HepG2 (cell line): ENCODE data around the gene PSMC1. TPM values are rescaled to one million over a fixed set of nuclear protein-coding genes. Genes with fewer than 3 reads are reported as not detected.

Source experiments
- ATAC-seq: fragments of 200-7000 bp; cut with Tn5 transposase; 3 replicates; pipeline ENCODE4 v1.9.1; 2020; ENCODE audit warnings: mild to moderate bottlenecking, moderate library complexity
- Bru-seq: library from RNA; stranded (reverse); fragments of 400-500 nt; gene quantifications from one replicate; lab custom pipeline; 2021; lab: Mats Ljungman, UMichigan
- BruChase-seq, 2 experiments: library from RNA; stranded (reverse); fragments of 400-500 nt; gene quantifications; one replicate each; lab custom pipeline; 2021; lab: Mats Ljungman, UMichigan
- BruUV-seq: library from RNA; stranded (reverse); fragments of 400-500 nt; replicated peaks from 2 replicates; lab custom pipeline; 2021; lab: Mats Ljungman, UMichigan
- CTCF ChIA-PET: fragments of 300-600 bp; formaldehyde crosslinking; extraction: SDS; loops from one replicate; lab custom pipeline; 2021; ENCODE audit warnings: low total read pairs, inconsistent platforms, low intra/inter-chr PET ratio; lab: Yijun Ruan, JAX
- POLR2A ChIA-PET: fragments of 350-600 bp; sonication (Branson Sonifier 250); formaldehyde crosslinking; loops from one replicate; lab custom pipeline; 2020; ENCODE audit warnings: antibody characterized with exemption, inconsistent platforms; lab: Yijun Ruan, JAX
- DNase-seq: peaks from one replicate; pipeline ENCODE4 v3.0.0-alpha.2; 2015; ENCODE audit warnings: low spot score
- FAIRE-seq: peaks from 3 replicates; lab custom pipeline; 2011; peaks lifted over from hg19 to GRCh38; lab: Jason Lieb, UNC
- H2AFZ ChIP-seq: one replicate; pipeline ENCODE4 v1.6.1; 2011; ENCODE audit warnings: low read length, inconsistent platforms
- H3K27ac ChIP-seq: fragments of 300-600 bp; 3 replicates; pipeline ENCODE4 v1.8.0; 2011; ENCODE audit warnings: mixed run types, mild to moderate bottlenecking, mixed read lengths, low read length, inconsistent platforms; ENCODE audit not compliant: insufficient read depth; ENCODE audit errors: extremely low read length
- H3K27me3 ChIP-seq, 2 experiments: fragments of 200-600 bp in 1 of 2; 2 replicates in 1 of 2; 3 replicates in 1 of 2; pipeline versions ENCODE4 v1.6.0 to v1.8.0; 2011; ENCODE audit warnings: low read length in 2 of 2, mild to moderate bottlenecking in 2 of 2, moderate library complexity in 2 of 2, inconsistent platforms in 1 of 2; ENCODE audit not compliant: insufficient read depth in 2 of 2, control insufficient read depth in 1 of 2
- H3K36me3 ChIP-seq, 2 experiments: fragments of 200-600 bp in 1 of 2; replicated peaks in 1 of 2; 2 replicates in 1 of 2; 3 replicates in 1 of 2; pipeline versions ENCODE4 v1.5.1 to v1.8.0; 2011; ENCODE audit warnings: low read length in 2 of 2, inconsistent platforms in 1 of 2; ENCODE audit not compliant: insufficient read depth in 2 of 2, control insufficient read depth in 1 of 2
- H3K4me1 ChIP-seq: 2 replicates; pipeline ENCODE4 v1.5.1; 2012; ENCODE audit warnings: low read length, inconsistent platforms; ENCODE audit not compliant: insufficient read depth
- H3K4me2 ChIP-seq: 2 replicates; pipeline ENCODE4 v1.6.0; 2011; ENCODE audit warnings: low read depth, low read length, inconsistent platforms
- H3K4me3 ChIP-seq, 3 experiments: fragments of 200-600 bp in 1 of 3; sonication (generic), shearing (Covaris generic) in 1 of 3; replicated peaks in 1 of 3; 2 replicates each; pipeline ENCODE4 v1.5.1; 2011 to 2016; ENCODE audit warnings: low read length in 3 of 3, inconsistent platforms in 2 of 3, low read depth in 2 of 3, mild to moderate bottlenecking in 2 of 3, control low read depth in 1 of 3, mixed read lengths in 1 of 3; ENCODE audit not compliant: insufficient read depth in 1 of 3
- H3K79me2 ChIP-seq: one replicate; pipeline ENCODE4 v1.6.1; 2011; ENCODE audit warnings: low read length, inconsistent platforms; ENCODE audit not compliant: insufficient read depth
- H3K9ac ChIP-seq: 2 replicates; pipeline ENCODE4 v1.6.0; 2011; ENCODE audit warnings: mild to moderate bottlenecking, low read depth, low read length, inconsistent platforms; ENCODE audit not compliant: insufficient read depth
- H3K9me3 ChIP-seq: 2 replicates; pipeline ENCODE4 v1.5.1; 2012; ENCODE audit warnings: mild to moderate bottlenecking, low read length
- H4K20me1 ChIP-seq: 2 replicates; pipeline ENCODE4 v1.6.0; 2011; ENCODE audit warnings: inconsistent platforms, mild to moderate bottlenecking, low read length, moderate library complexity; ENCODE audit not compliant: insufficient read depth
- CEBPB ChIP-seq: IDR thresholded peaks from 2 replicates; pipeline ENCODE4 v1.6.1; 2011; ENCODE audit warnings: low read depth, low read length, improper control_type of control experiment, borderline replicate concordance
- FOXM1 ChIP-seq: sonication (generic); formaldehyde crosslinking; IDR thresholded peaks from 2 replicates; pipeline ENCODE4 v1.5.0; 2020; ENCODE audit warnings: missing genetic modification reagents
- IRX3 ChIP-seq: sonication (generic); formaldehyde crosslinking; IDR thresholded peaks from 2 replicates; pipeline ENCODE4 v1.8.1; 2023; ENCODE audit warnings: mild to moderate bottlenecking, low read depth, missing genetic modification reagents, borderline replicate concordance
- JARID2 ChIP-seq: sonication (generic); formaldehyde crosslinking; IDR thresholded peaks from 2 replicates; pipeline ENCODE4 v1.8.1; 2023; ENCODE audit warnings: missing genetic modification reagents, inconsistent platforms; ENCODE audit not compliant: insufficient replicate concordance
- NBN ChIP-seq: fragments of 450-650 bp; conservative IDR thresholded peaks from 2 replicates; pipeline ENCODE4 v1.6.1; 2017
- NR1H2 ChIP-seq: sonication (generic); formaldehyde crosslinking; IDR thresholded peaks from 2 replicates; pipeline ENCODE4 v1.8.1; 2022; ENCODE audit warnings: low read depth, missing genetic modification reagents, borderline replicate concordance
- ZC3H4 ChIP-seq: sonication (generic); formaldehyde crosslinking; IDR thresholded peaks from 2 replicates; pipeline ENCODE4 v1.4.0; 2020; ENCODE audit warnings: missing genetic modification reagents, borderline replicate concordance
- ZNF260 ChIP-seq: sonication (generic); formaldehyde crosslinking; IDR thresholded peaks from 2 replicates; pipeline ENCODE4 v1.4.0; 2020; ENCODE audit warnings: missing genetic modification reagents, low read depth, mild to moderate bottlenecking, borderline replicate concordance
- WGBS: methylation state at CpG from one replicate; pipeline ENCODE4 v1.1.6; 2017; ENCODE audit warnings: low lambda C conversion rate; 5-methylcytosine and 5-hydroxymethylcytosine counted together
- in situ Hi-C: cut with HindIII; loops from 2 replicates; pipeline ENCODE4 v1.10.0; 2017; ENCODE audit warnings: low pct_unique_long_range_greater_than_20kb; ENCODE audit not compliant: extremely low pct_ligation_motif_present
- intact Hi-C: fragments of 100-400 bp; cut with micrococcal nuclease; formaldehyde crosslinking; loops from one replicate; pipeline ENCODE4 v1.10.0; 2022; ENCODE audit not compliant: unreplicated experiment
- long read RNA-seq, 2 experiments: library from RNA in 1 of 2; library from polyadenylated mRNA in 1 of 2; stranded (forward) in 1 of 2; unstranded in 1 of 2; transcript quantifications; one replicate each; pipeline ENCODE4 v2.0.0, GENCODE V29; 2019 to 2022
- polyA minus RNA-seq, 3 experiments: library from RNA; depleted of rRNA, polyadenylated mRNA; stranded (reverse); fragments of >200 nt; gene quantifications; 2 replicates each; pipeline ENCODE4 v1.2.3, GENCODE V29; 2011; ENCODE audit warnings: low replicate concordance in 1 of 3
- polyA plus RNA-seq, 8 experiments: library from polyadenylated mRNA; depleted of rRNA in 3 of 8; stranded (reverse) in 7 of 8; unstranded in 1 of 8; fragments of >200 nt; fragmentation: Illumina TruSeq in 4 of 8; extraction: Trizol in 4 of 8; gene quantifications; 2 replicates each; pipeline versions ENCODE4 v1.2.1 to v1.2.3, GENCODE V29; 2011 to 2016; ENCODE audit warnings: low read depth in 4 of 8, missing spikeins in 1 of 8, mixed read lengths in 1 of 8; ENCODE audit not compliant: insufficient read depth in 1 of 8
- total RNA-seq, 5 experiments: library from RNA; depleted of rRNA; stranded (reverse); fragments of >200 nt; fragmentation: Illumina TruSeq; extraction: Trizol; gene quantifications; 2 replicates each; pipeline ENCODE4 v1.2.3, GENCODE V29; 2016; ENCODE audit warnings: low read depth in 1 of 5
- TF ChIP-seq, protein P1 (sequence below): sonication (generic); formaldehyde crosslinking; conservative IDR thresholded peaks from 2 replicates; pipeline ENCODE4 v1.8.1; 2023; ENCODE audit warnings: missing genetic modification reagents
- TF ChIP-seq, protein P2 (sequence below): sonication (generic); formaldehyde crosslinking; IDR thresholded peaks from 2 replicates; pipeline ENCODE4 v1.5.0; 2020; ENCODE audit warnings: missing genetic modification reagents
- TF ChIP-seq, protein P3 (sequence below), 2 experiments: fragments of 450-650 bp in 1 of 2; sonication (generic) in 1 of 2; formaldehyde crosslinking; IDR thresholded peaks; 2 replicates each; pipeline versions ENCODE4 v1.5.0 to v1.8.0; 2020 to 2022; ENCODE audit warnings: mild to moderate bottlenecking in 1 of 2, missing genetic modification reagents in 1 of 2
- TF ChIP-seq, protein P4 (sequence below): sonication (generic); formaldehyde crosslinking; IDR thresholded peaks from 2 replicates; pipeline ENCODE4 v1.8.0; 2022; ENCODE audit warnings: missing genetic modification reagents, mild to moderate bottlenecking, borderline replicate concordance

PSMC1 gene
- total RNA-seq (2016; rRNA removed; fragmentation: Illumina TruSeq; extraction: Trizol) (167 and 271 TPM in 2 replicates), polyA plus RNA-seq (2011; rRNA removed) (41.9 and 48.6 TPM in 2 replicates), polyA minus RNA-seq (2011; rRNA and poly(A)+ RNA removed; ENCODE audit: low replicate concordance) (12.0 and 42.5 TPM in 2 replicates), Bru-seq, nascent RNA (percentile 87 among the genes with signal in this experiment), BruChase-seq, experiment 1, labeled RNA remaining after a 6-hour chase (percentile 93 among the genes with signal in this experiment), BruChase-seq, experiment 2, labeled RNA remaining after a 2-hour chase (percentile 88 among the genes with signal in this experiment)
- 24.3 and 31.2 TPM in 2 replicates for total RNA-seq (2016; cell fraction: cytosol; rRNA removed; fragmentation: Illumina TruSeq; extraction: Trizol; ENCODE audit: low read depth)
- 177 and 276 TPM in 2 replicates for total RNA-seq (2016; cell fraction: insoluble cytoplasmic fraction; rRNA removed; fragmentation: Illumina TruSeq; extraction: Trizol)
- 48.2 and 56.4 TPM in 2 replicates for total RNA-seq (2016; cell fraction: membrane; rRNA removed; fragmentation: Illumina TruSeq; extraction: Trizol)
- total RNA-seq (2016; cell fraction: nucleus; rRNA removed; fragmentation: Illumina TruSeq; extraction: Trizol), result 71.4 and 87.1 TPM in 2 replicates
- 33.2 and 46.5 TPM in 2 replicates for polyA plus RNA-seq (2011; cell fraction: cytosol; rRNA removed)
- 15.1 and 17.6 TPM in 2 replicates for polyA plus RNA-seq (2011; cell fraction: nucleus; rRNA removed)
- 46.0 and 80.3 TPM in 2 replicates for polyA plus RNA-seq (2012)
- polyA plus RNA-seq (2016; cell fraction: cytosol; fragmentation: Illumina TruSeq; extraction: Trizol; ENCODE audit: low read depth), result 37.4 and 37.8 TPM in 2 replicates
- polyA plus RNA-seq (2016; cell fraction: insoluble cytoplasmic fraction; fragmentation: Illumina TruSeq; extraction: Trizol; ENCODE audit: low read depth), result 266 and 272 TPM in 2 replicates
- polyA plus RNA-seq (2016; cell fraction: membrane; fragmentation: Illumina TruSeq; extraction: Trizol; ENCODE audit: low read depth), result 40.5 and 49.0 TPM in 2 replicates
- polyA plus RNA-seq (2016; cell fraction: nucleus; fragmentation: Illumina TruSeq; extraction: Trizol; ENCODE audit: insufficient read depth, low read depth), result 94.6 and 95.5 TPM in 2 replicates
- polyA minus RNA-seq (2011; cell fraction: cytosol; rRNA and poly(A)+ RNA removed), result 28.4 and 38.6 TPM in 2 replicates
- polyA minus RNA-seq (2011; cell fraction: nucleus; rRNA and poly(A)+ RNA removed), result 53.9 and 71.6 TPM in 2 replicates
- long read RNA-seq, experiment 1, full-length matches to known transcripts, result 130 of 152 reads
- long read RNA-seq, experiment 1, partial matches to known transcripts, result 15 of 152 reads
- long read RNA-seq, experiment 1, other reads (novel, unspliced or antisense), result 7 of 152 reads
- long read RNA-seq, experiment 2, full-length matches to known transcripts, result 33 of 121 reads
- long read RNA-seq, experiment 2, partial matches to known transcripts, result 78 of 121 reads
- long read RNA-seq, experiment 2, other reads (novel, unspliced or antisense), result 10 of 121 reads

DNA sequence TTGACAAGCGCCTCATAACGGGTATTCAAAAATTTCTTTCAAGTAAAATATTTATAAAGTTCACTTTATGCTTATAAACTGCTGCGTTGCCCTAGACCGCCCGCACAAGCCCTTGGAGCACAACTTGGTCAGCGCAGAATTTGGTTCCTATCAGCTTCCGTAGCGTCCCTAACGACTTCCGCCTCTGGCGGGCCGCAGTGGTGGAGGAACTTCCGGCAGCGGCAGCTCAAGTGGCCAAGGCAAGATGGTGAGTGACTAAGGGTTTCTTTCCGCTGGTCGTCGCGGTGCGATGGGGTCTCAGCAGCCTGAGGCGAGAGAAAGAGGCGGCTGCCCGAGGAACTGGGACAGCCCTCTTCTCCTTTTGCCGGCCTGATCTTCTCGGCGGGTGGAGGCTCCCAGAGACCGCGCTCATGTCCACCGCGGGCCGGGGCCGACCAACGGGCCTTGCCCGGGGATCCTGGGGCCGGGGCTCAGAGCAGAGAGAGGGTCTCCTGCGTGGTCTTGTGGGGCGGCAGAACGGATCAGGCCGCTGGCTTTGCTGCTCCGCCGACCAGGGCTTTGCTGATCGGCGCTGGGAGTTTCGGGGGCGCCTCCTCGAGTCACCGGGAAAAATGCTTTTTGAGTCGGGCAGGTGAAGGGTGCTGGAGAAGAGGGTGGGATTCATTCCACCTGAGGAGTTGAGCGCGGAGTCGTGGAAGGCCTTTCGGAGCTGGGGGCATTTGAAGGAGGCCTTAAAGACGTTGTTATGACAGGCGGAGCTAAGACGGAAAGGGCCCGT lies at the start of gene PSMC1:
Gene PSMC1, plus strand, starts transcription at position 200 of the 778 bp plus-strand sequence. Its CDS starts 45 bp downstream, at position 245.
- Histone ChIP-seq H4K20me1 (peaks cover 8% of the 10 kb centered on the region; the same call in 1 of the 2 replicates), H3K36me3 (peaks cover 4 to 17% of the 10 kb centered on the region in 2 experiments), H3K4me1 (peaks cover 23% of the 10 kb centered on the region), H3K79me2 (peaks cover 29% of the 10 kb centered on the region), H3K27ac (peak within 1 kb of the TSS; percentile 74), H3K9ac (peak within 1 kb of the TSS; percentile 96), H3K4me2 (peak within 1 kb of the TSS; percentile 84), H3K9me3 (no peaks in the 10 kb centered on the region), H3K27me3 (peaks cover 1 to 14% of the 10 kb centered on the region in 2 experiments; a peak in 2 of 5 replicates), H3K4me3 (peak within 1 kb of the TSS; percentile 88 to 99 (median 98)), H2AFZ (peak within 1 kb of the TSS; percentile 100)
- ATAC-seq (peak; percentile 98), FAIRE-seq (peak; percentile 70), DNase-seq (peak; percentile 86)
- ChIA-PET POLR2A (interaction anchor here (1.1 to 1.2 kb wide), 2 partner anchors 127 to 256 kb away, joined by 3 to 4 read pairs; no protein-coding TSS in a partner anchor), CTCF (no interaction called here)
- intact Hi-C loops (no loop called here), in situ Hi-C loops (no loop called here)
- TSS peak; percentile 63 for BruUV-seq
- WGBS, result under 1% methylated on average over 21 of the region's 55 CpGs
- TF ChIP-seq JARID2 (no peak), ZC3H4 (CRISPR knock-in tag) (no peak), ZNF260 (CRISPR knock-in tag) (no peak), FOXM1 (CRISPR knock-in tag) (no peak), NR1H2 (CRISPR knock-in tag) (0 out of 2 replicates have a peak, but pooled peaks have one; percentile 58), CEBPB (no peak), IRX3 (CRISPR knock-in tag) (0 out of 2 replicates have a peak, but pooled peaks have one; percentile 47), NBN (no peak)
- TF ChIP-seq, protein P1, sequence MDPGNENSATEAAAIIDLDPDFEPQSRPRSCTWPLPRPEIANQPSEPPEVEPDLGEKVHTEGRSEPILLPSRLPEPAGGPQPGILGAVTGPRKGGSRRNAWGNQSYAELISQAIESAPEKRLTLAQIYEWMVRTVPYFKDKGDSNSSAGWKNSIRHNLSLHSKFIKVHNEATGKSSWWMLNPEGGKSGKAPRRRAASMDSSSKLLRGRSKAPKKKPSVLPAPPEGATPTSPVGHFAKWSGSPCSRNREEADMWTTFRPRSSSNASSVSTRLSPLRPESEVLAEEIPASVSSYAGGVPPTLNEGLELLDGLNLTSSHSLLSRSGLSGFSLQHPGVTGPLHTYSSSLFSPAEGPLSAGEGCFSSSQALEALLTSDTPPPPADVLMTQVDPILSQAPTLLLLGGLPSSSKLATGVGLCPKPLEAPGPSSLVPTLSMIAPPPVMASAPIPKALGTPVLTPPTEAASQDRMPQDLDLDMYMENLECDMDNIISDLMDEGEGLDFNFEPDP (CRISPR knock-in tag), result no peak
- TF ChIP-seq, protein P2, sequence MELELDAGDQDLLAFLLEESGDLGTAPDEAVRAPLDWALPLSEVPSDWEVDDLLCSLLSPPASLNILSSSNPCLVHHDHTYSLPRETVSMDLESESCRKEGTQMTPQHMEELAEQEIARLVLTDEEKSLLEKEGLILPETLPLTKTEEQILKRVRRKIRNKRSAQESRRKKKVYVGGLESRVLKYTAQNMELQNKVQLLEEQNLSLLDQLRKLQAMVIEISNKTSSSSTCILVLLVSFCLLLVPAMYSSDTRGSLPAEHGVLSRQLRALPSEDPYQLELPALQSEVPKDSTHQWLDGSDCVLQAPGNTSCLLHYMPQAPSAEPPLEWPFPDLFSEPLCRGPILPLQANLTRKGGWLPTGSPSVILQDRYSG (CRISPR knock-in tag), result no peak
- TF ChIP-seq, protein P3, sequence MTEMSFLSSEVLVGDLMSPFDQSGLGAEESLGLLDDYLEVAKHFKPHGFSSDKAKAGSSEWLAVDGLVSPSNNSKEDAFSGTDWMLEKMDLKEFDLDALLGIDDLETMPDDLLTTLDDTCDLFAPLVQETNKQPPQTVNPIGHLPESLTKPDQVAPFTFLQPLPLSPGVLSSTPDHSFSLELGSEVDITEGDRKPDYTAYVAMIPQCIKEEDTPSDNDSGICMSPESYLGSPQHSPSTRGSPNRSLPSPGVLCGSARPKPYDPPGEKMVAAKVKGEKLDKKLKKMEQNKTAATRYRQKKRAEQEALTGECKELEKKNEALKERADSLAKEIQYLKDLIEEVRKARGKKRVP (CRISPR knock-in tag; IDR thresholded peaks at IDR 0.05), result no peak
- TF ChIP-seq, protein P4, sequence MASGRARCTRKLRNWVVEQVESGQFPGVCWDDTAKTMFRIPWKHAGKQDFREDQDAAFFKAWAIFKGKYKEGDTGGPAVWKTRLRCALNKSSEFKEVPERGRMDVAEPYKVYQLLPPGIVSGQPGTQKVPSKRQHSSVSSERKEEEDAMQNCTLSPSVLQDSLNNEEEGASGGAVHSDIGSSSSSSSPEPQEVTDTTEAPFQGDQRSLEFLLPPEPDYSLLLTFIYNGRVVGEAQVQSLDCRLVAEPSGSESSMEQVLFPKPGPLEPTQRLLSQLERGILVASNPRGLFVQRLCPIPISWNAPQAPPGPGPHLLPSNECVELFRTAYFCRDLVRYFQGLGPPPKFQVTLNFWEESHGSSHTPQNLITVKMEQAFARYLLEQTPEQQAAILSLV, result peak; percentile 90
